Omental fat pad (tissue), 4 donors: ENCODE measurements around the gene CMSS1. TPM values are rescaled to one million over a fixed set of nuclear protein-coding genes. Genes with fewer than 3 reads are reported as not detected.

Source experiments
- ATAC-seq: fragments of 150-250 bp; one replicate; pipeline ENCODE4 v1.9.1; 2016; ENCODE audit warnings: mild to moderate bottlenecking, moderate library complexity; ENCODE audit not compliant: low FRiP score
- DNase-seq: peaks from one replicate; pipeline ENCODE4 v3.0.0-alpha.2; 2019; ENCODE audit warnings: low spot score
- CTCF ChIP-seq, 3 donors: fragments of 450-650 bp; IDR thresholded peaks; one replicate each; pipeline ENCODE4 v1.5.1; 2016 to 2017; ENCODE audit warnings: antibody characterized with exemption in 3 of 3, mild to moderate bottlenecking in 3 of 3, moderate library complexity in 2 of 3
- total RNA-seq, 4 donors: library from RNA; depleted of rRNA; stranded (reverse); fragments of >200 nt; gene quantifications; one replicate each; pipeline ENCODE4 v1.1.0, GENCODE V29; 2016

CMSS1 gene
- total RNA-seq, 4 donors from 2014 or later, result 16.9 to 29.3 (median 21.1) TPM

- ATAC-seq (no peak), DNase-seq (no peak)
- TF ChIP-seq CTCF (IDR thresholded peaks at IDR 0.05), result no peak
These were observed 129.7 kb downstream of the CMSS1 start for GRCh38 chr3:99947356-99947755.

DNA sequence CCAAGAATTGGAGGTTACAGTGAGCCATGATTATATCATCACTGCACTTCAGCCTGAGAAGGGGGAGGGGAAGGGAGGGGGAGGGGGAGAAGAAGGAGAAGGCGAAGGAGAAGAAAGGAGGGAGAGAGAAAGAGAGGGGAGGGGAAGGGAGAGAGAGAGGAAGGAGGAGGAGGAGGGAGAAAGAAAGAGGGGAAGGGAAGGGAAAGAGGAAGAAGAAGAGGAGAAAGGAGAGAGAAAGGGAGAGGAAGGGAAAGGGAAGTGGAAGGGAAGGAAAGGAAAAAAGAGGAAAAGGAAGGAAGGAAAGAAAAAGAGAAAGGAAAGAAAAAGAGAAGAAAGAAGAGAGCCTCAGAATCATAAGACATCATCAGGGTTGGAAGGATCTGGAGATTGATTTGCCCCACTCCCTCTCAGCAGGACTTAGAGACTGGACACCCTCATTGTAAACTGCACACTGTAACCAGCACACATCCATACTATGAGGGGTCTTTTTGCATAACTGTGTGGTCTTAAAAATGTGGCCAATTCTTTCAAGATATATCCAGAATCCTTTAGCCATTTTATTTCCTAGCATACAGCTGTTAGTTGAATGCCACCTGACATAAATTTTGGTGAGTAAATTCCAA, 130.9 kb downstream of the CMSS1 start:
- TF ChIP-seq CTCF (IDR thresholded peaks at IDR 0.05), result no peak
- ATAC-seq (no peak), DNase-seq (no peak)

DNA sequence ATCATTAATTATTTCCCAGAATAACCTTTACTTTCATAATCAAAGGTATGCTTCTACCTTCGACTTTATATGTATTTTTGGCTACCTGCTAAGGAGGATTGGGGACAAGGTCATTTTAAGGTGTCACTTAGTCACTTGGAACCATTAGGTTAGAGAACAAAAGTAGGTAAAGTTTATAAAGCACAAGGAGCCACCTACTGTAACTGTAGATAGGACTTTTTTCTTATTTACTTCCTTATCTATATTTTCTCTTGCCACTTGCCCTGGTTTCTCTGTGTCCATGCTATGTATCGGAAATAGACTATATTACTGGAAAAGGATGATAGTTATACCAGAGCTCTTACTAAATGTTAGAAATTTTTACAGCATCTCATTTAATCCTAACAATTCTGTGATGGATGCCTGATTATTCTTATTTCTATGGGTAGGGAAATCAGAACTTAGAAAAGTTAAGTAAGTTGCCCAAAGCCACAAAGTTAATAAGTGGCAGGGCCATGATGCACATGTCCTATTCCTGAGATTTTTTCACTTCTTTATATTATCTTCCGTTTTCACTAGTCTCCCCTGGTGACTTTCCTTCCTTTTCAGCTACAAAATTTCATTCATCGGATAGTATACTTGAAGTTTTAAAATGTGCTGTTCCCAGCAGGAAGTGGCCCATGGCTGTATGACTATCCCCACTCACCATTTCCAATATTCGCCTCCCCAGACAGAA, 132.5 kb downstream of the CMSS1 start:
- TF ChIP-seq CTCF (IDR thresholded peaks at IDR 0.05), result no peak
- ATAC-seq (no peak), DNase-seq (no peak)

- ATAC-seq (no peak), DNase-seq (no peak)
- TF ChIP-seq CTCF (IDR thresholded peaks at IDR 0.05), result no peak
These were observed 133.3 kb downstream of the CMSS1 start for GRCh38 chr3:99950921-99951320.

DNA sequence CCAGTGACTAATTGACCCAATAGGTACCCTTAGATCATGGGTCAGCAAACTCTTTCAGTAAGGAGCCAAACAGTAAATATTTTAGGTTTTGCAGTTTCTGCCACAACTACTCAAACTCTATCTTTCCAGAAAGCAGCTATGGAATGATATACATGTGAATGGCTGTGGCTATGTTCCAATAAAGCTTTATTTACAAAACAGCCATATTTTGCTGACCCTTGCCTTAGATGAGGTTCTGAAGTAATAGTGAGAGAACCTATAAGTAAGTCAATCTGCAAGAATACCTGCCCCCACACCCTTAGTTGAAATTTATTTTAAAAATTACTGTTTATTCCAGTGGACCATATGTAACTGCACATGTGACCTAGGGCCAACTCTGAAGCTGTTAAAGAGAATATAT, 134.0 kb downstream of the CMSS1 start:
- no peak for ATAC-seq
- no peak for DNase-seq
- no peak for TF ChIP-seq CTCF (IDR thresholded peaks at IDR 0.05)

GRCh38 chr3:99952306-99952705, 134.6 kb downstream of the CMSS1 start:
- TF ChIP-seq CTCF (IDR thresholded peaks at IDR 0.05), result no peak
- DNase-seq, result no peak
- no peak for ATAC-seq

GRCh38 chr3:99953596-99953995, 135.9 kb downstream of the CMSS1 start:
- ATAC-seq, result no peak
- DNase-seq, result no peak

More at GRCh38 chr3:99953596-99953995, 135.9 kb downstream of the CMSS1 start:
- no peak for TF ChIP-seq CTCF (IDR thresholded peaks at IDR 0.05)
